ENCODE results near the gene GTF2H4. TPM values are rescaled to one million over a fixed set of nuclear protein-coding genes. Genes with fewer than 3 reads are reported as not detected.
"Not testable (repeated sequence)": the region's sequence is repeated elsewhere in the genome, so short reads cannot be mapped to it uniquely, and the experiment has no call there.

Gene GTF2H4
- total RNA-seq, 1 donor from 2014 or later, result 29.8 TPM

GRCh38 chr6:30917487-30917886, 9.5 kb downstream of the GTF2H4 start:
- intact Hi-C loops (cut with micrococcal nuclease), result loop anchor here (5.0 to 10.0 kb wide), 2 partner anchors 150 to 243 kb away; partner anchors contain the start of gene DHX16

GRCh38 chr6:30918670-30919069, 10.7 kb downstream of the GTF2H4 start:
- intact Hi-C loops (cut with micrococcal nuclease), result loop anchor here (5.0 to 10.0 kb wide), 2 partner anchors 149 to 244 kb away; partner anchors contain the start of gene DHX16

GRCh38 chr6:30922447-30922852, 14.4 kb downstream of the GTF2H4 start:
- intact Hi-C loops (cut with micrococcal nuclease), result no loop called here

GRCh38 chr6:30924040-30924627, 16.1 kb downstream of the GTF2H4 start:
- intact Hi-C loops (cut with micrococcal nuclease), result not testable (repeated sequence)

- intact Hi-C loops (cut with micrococcal nuclease), result no loop called here
These were observed 18.6 kb downstream of the GTF2H4 start for GRCh38 chr6:30926644-30927043.

- intact Hi-C loops (cut with micrococcal nuclease), result not testable (repeated sequence)
These were observed 19.1 kb downstream of the GTF2H4 start for GRCh38 chr6:30927080-30927479.

- intact Hi-C loops (cut with micrococcal nuclease), result no loop called here
These were observed 20.7 kb downstream of the GTF2H4 start for GRCh38 chr6:30928677-30929076.

GRCh38 chr6:30930506-30930905, 22.5 kb downstream of the GTF2H4 start:
- intact Hi-C loops (cut with micrococcal nuclease), result no loop called here

- intact Hi-C loops (cut with micrococcal nuclease), result no loop called here
These were observed 23.3 kb downstream of the GTF2H4 start for GRCh38 chr6:30931272-30931671.

GRCh38 chr6:30931969-30932645, 24.1 kb downstream of the GTF2H4 start, which contains the start of gene SFTA2:
Gene SFTA2 (minus strand): TSS chr6:30932170. CDS start chr6:30932096, 74 bp downstream.
- intact Hi-C loops (cut with micrococcal nuclease), result no loop called here

- intact Hi-C loops (cut with micrococcal nuclease), result no loop called here
These were observed 24.8 kb downstream of the GTF2H4 start for GRCh38 chr6:30932665-30933365.

- intact Hi-C loops (cut with micrococcal nuclease), result no loop called here
These were observed 27.0 kb downstream of the GTF2H4 start for GRCh38 chr6:30935018-30935417.

GRCh38 chr6:30937265-30937664, 29.3 kb downstream of the GTF2H4 start:
- intact Hi-C loops (cut with micrococcal nuclease), result no loop called here

GRCh38 chr6:30938730-30939129, 30.7 kb downstream of the GTF2H4 start:
- intact Hi-C loops (cut with micrococcal nuclease), result no loop called here

- intact Hi-C loops (cut with micrococcal nuclease), result no loop called here
These were observed 31.5 kb downstream of the GTF2H4 start for GRCh38 chr6:30939473-30939872.

GRCh38 chr6:30940361-30940986, 32.5 kb downstream of the GTF2H4 start, which contains the start of gene MUCL3:
Gene MUCL3 (plus strand): TSS chr6:30940973. CDS start chr6:30941000, 27 bp downstream.
- intact Hi-C loops (cut with micrococcal nuclease), result no loop called here

GRCh38 chr6:30942338-30943060, 34.5 kb downstream of the GTF2H4 start:
- intact Hi-C loops (cut with micrococcal nuclease), result no loop called here

GRCh38 chr6:30944051-30944450, 36.0 kb downstream of the GTF2H4 start:
- intact Hi-C loops (cut with micrococcal nuclease), result no loop called here

- intact Hi-C loops (cut with micrococcal nuclease), result no loop called here
These were observed 37.3 kb downstream of the GTF2H4 start for GRCh38 chr6:30945281-30945680.

- intact Hi-C loops (cut with micrococcal nuclease), result no loop called here
These were observed 39.2 kb downstream of the GTF2H4 start for GRCh38 chr6:30947231-30947630.

- intact Hi-C loops (cut with micrococcal nuclease), result no loop called here
These were observed 40.8 kb downstream of the GTF2H4 start for GRCh38 chr6:30948811-30949210.
